IPS DF 19.7 (cell line): Measurements from ENCODE around the gene APLP1.
"Not testable (repeated sequence)": the region's sequence is repeated elsewhere in the genome, so short reads cannot be mapped to it uniquely, and the experiment has no call there.

ENCODE experiments used
- DNase-seq: peaks from one replicate; pipeline ENCODE4 v3.0.0-alpha.2; 2013; ENCODE audit warnings: low read depth, low spot score

The APLP1 gene

DNA sequence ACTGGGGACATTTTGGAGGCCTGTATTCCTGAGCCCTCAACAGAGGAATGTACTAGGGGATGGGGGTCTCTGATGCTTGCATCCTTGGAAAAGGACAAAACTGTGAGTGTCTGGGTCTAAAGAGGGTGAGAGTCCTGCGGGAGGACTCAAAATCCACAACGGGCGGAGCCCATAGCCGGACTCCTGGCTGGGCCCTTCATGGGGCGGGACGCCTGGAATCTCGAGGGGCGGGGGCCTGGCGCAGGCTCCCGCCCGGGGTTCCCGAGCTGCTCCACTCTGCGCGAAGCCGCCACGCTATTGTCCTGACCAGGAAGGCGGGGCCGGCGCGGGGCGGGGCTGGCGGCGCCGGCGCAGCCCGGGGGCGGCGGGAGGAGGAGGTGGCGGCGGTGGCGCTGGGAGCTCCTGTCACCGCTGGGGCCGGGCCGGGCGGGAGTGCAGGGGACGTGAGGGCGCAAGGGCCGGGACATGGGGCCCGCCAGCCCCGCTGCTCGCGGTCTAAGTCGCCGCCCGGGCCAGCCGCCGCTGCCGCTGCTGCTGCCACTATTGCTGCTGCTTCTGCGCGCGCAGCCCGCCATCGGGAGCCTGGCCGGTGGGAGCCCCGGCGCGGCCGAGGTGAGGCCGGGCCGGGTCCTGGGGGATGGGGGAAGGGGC is at the start of gene APLP1:
Gene APLP1 (plus strand): TSS at position 403 of the 651 bp plus-strand sequence. CDS start 63 bp downstream, at position 466.
- no peak for DNase-seq

- no peak for DNase-seq
These were observed 45.8 kb upstream of the APLP1 start for GRCh38 chr19:35822579-35822978.

GRCh38 chr19:35824150-35824549 is 44.2 kb upstream of the APLP1 start:
- DNase-seq, result no peak

- no peak for DNase-seq
These were observed 39.6 kb upstream of the APLP1 start for GRCh38 chr19:35828692-35829301.

DNA sequence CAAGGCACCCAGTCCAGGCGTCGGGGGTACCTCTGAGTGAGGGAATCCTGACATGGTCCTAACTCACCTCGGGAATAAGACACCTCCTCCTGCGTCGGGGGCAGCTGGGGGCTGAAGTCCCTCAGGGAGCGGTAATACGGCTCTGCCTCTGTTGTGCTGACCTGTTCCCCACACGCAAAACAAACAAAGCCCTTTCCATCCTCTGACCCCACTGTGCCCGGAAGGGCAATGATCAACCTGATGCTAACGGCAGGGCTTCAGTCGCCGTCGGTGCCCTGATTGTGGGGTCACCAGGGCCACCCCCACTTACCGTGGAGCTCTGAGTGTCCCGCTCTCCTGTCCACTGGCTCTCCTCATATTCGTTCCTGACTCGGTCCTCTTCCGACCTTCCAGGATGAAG is 37.4 kb upstream of the APLP1 start:
- no peak for DNase-seq

DNA sequence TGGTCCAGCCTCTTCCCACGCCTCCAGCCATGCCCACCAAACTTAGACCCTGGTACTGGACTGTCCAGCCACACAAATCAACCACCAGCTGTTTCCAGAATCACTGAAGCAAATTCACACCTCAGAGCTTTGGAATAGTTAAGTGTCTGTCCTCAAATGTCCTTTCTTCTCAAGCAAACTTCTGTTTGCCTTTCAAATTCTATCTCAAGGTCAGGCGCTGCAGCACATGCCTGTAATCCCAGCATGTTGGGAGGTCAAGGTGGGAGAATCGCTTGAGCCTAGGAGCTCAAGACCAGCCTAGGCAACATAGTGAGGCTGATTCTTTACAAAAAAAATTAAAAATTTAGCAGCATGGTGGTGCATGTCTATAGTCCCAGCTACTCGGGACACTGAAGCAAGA is 36.3 kb upstream of the APLP1 start:
- DNase-seq, result no peak

DNA sequence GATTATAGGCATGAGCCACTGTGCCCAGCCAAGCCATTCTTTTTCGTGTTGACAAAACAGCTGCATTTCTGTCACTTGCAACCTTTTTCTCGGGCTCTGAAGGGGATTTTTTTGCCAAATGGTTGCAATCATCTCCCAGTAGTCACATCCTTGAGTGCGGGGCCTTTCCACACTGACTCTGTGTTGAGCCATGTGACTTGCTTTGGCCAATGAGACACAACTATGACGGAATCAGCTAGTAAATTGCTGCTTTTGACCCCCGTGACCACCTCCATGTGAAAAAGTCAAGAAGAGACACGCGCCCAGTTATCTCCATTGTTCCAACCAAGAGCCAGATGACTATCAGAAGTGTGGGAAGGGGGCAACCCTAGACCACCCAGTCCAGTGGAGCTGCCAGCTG is 34.4 kb upstream of the APLP1 start:
- DNase-seq, result no peak

DNA sequence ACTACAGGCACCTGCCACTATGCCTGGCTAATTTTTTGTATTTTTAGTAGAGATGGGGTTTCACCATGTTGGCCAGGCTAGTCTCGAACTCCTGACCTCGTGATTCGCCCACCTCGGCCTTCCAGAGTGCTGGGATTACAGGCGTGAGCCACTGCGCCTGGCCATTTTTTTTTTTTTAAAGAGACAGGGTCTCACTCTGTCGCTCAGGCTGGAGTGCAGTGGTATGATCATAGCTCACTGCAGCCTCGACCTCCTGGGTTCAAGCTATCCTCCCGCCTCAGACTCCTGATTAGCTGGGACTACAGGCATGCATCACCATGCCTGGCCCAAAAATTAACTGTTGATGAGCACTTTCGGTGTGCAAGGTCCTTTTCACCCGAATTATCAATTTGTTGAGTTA is 32.3 kb upstream of the APLP1 start:
- not testable (repeated sequence) for DNase-seq

- no peak for DNase-seq
These were observed 26.3 kb upstream of the APLP1 start for GRCh38 chr19:35841961-35842595.

GRCh38 chr19:35842666-35843272 is 25.6 kb upstream of the APLP1 start:
- no peak for DNase-seq

GRCh38 chr19:35843676-35844481 is 24.5 kb upstream of the APLP1 start:
- DNase-seq, result no peak

DNA sequence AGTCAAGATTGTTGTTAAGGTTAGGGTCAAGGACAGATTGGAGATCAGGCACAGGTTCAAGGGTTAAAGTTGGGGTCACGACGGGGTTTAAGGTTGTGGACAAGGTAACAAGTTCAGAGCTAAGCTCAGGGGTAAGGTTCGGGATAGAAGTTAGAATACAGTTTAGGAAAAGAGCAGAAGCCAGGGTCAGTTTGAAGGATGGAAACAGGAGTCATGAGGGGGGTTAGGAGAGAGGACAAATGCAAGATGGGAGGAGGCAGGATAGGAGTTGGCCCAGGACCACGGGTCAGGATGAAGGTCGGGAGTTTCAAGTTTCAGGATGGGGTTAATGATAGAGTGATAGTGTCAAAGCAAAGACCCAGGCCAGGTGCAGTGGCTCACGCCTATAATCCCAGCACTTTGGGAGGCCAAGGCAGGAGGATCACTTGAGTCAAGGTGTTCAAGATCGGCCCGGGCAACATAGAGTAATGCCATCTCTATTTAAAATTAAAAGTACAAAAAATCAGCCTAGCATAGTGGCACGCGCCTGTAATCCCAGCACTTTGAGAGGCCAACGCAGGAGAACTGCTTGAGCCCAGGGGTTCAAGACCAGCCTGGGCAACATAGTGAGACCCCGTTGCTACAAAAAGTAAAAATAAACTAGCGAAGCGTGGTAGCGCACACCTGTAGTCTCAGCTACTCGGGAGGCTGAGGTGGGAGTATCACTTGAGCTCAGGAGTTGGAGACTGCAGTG is 23.7 kb upstream of the APLP1 start:
- no peak for DNase-seq

DNA sequence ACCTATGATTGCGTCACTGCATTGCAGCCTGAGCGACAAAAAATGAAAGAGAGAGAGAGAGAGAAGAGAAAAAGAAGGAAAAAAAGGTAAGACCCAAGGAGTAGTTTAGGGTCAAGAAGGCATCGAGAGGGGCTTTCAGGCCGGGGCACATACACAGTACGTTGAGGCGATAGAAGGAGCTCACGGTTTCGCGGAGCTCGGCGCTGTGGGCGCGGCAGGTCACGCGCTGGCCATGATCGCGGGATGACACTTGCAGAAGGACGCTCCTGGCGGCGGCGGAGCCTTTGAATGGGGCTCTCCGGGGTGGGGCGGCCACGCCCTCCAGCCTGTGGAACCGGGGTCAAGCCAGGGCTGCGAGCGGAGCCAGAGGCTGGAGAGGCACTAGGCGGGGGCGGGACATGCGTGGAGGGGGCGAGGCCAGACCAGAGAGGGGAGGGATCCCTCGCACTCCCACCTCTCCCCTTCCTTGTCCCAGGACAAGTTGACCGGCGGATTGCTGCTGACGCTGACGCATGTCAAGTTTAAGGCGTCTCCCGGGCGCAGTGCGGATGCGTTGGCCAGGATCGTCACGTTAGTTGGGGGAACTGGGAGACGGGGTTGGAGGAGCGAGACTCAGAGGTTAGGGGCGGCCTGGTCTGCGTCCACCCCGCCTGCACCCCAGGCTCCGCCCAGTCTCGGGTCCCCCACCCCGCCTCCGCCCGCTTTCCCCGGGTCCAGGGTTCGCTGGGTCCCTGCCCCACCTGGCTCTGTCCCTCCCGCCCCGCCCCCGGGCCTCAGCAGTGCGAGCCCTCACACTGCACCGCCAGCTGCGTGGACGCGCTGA is 22.9 kb upstream of the APLP1 start:
- no peak for DNase-seq

DNA sequence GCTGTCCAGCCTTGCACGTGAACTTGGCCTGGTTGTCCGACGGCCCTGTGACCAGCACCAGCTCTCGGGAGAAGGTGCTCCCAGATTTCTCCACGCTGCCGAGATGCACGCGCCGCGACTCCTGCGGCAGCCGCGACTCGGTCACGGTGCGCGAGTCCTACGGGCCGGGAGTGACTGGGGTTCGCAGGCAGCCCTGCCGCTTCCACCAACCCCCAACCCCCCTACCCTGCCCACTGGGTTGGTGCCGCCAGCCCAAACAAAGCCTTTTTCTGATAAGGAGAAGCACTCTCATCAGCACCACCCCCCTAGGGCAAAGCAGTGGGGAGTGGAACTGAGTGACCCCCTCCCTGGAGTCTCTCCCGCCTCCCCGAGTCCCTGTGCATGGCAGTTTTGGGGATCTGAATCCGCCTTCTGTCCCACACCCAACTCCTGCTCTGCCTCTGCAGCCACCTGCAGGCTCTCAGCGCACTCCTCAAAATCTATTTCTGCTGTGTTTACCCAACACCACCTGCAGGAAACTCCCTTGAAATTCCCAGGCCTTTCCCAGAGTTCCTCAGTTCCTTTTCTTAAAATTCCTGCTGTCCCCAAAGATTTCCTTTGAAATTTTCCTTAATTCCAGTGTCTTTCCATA is 22.2 kb upstream of the APLP1 start:
- no peak for DNase-seq

- no peak for DNase-seq
These were observed 20.5 kb upstream of the APLP1 start for GRCh38 chr19:35847911-35848310.

GRCh38 chr19:35848486-35848885 is 19.9 kb upstream of the APLP1 start:
- DNase-seq, result no peak

DNA sequence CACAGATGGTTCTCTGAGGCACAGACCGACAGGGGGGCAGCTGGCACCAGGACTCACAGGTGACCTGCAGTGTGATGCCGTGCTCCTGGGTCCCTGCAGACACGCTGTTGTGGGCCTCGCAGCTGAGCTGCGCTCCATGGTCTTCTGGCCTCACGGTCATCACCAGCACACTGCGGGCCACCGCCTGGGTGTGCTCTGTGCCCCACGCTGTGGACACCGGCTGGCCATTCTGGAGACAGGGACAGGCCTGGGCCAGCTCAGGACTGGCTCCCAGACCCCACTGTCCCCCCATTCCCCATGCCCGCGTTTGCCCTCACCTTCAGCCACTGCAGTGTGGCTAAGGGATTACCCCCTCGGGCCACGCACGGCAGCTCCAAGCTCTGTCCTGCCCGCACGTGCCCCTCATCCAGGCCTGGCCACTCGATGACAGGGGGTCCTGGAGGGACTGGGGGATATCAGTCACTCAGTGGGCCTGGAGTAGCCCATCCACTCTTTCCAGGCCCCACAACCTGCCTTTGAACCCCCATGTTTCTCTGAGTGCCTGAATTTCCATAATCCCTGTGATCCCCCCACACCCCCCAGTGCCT is 19.4 kb upstream of the APLP1 start:
- no peak for DNase-seq

DNA sequence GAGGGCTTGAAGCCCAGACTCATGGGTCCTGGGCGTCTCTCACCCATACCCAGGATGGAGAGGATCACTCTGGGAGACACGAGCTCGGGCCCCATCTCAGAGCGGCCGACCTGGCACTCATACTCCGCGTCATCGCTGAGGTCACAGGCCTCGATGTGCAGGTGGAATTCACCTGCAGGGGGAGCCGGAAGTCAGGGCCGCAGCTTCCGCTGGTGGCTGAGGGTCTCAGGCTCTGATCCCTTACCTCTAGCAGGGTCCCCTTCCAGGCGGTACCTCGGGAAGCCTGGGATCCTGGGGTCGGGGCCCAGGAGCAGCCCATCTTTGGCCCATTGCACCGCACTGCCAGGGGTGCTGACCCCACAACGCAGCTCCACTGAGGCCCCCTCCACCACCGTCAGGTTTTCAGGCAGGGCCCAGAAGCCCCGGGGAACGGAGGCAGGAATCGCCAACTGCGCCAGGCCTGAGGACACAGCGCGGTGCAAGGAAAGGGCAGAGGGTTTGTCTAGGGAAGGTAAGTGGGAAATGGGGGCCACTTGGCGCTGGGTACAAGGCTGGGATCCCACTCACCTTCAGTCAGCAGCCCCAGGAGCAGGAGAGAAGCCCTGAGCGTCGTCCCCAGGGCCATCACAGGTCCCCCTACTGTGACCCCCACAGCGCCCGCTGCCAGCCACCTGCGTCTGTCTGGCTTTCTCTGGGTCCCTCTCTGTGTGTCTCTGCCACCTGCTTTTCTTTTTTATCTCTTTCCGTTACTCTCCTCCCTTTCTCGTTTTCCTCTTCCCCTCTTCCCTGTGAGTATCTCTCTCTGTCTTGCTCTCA is 17.0 kb upstream of the APLP1 start:
- no peak for DNase-seq
